HG02981 (cell line): ENCODE measurements around the gene C1QTNF3.

Experiments
- ATAC-seq: cut with Tn5 transposase; IDR thresholded peaks from one replicate; pipeline ENCODE4 v1.9.1; 2021; ENCODE audit warnings: mild to moderate bottlenecking, moderate library complexity; ENCODE audit not compliant: unreplicated experiment

C1QTNF3 gene

GRCh38 chr5:34002629-34003328 lies 40.2 kb downstream of the C1QTNF3 start:
- no peak for ATAC-seq

GRCh38 chr5:34001241-34001841 lies 41.7 kb downstream of the C1QTNF3 start:
- no peak for ATAC-seq

GRCh38 chr5:33999978-34000377 lies 43.0 kb downstream of the C1QTNF3 start:
- ATAC-seq = no peak

GRCh38 chr5:33997331-33997983 lies 45.6 kb downstream of the C1QTNF3 start:
- ATAC-seq = no peak

- no peak for ATAC-seq
These were observed 47.1 kb downstream of the C1QTNF3 start for GRCh38 chr5:33995865-33996264.

- ATAC-seq = no peak
These were observed 48.2 kb downstream of the C1QTNF3 start for GRCh38 chr5:33994845-33995244.

- ATAC-seq = no peak
These were observed 50.1 kb downstream of the C1QTNF3 start for GRCh38 chr5:33992864-33993263.

GRCh38 chr5:33985447-33985846 lies 57.6 kb downstream of the C1QTNF3 start:
- no peak for ATAC-seq

GRCh38 chr5:33984671-33985124 lies 58.3 kb downstream of the C1QTNF3 start, which contains the start of gene SLC45A2:
TSS of gene SLC45A2 (minus strand) at chr5:33984693. CDS start at chr5:33984583, 110 bp downstream.
- ATAC-seq = no peak

GRCh38 chr5:33984178-33984577 lies 58.8 kb downstream of the C1QTNF3 start:
- ATAC-seq = no peak

GRCh38 chr5:33981408-33982162 lies 61.4 kb downstream of the C1QTNF3 start:
- no peak for ATAC-seq

GRCh38 chr5:33980030-33980429 lies 63.0 kb downstream of the C1QTNF3 start:
- ATAC-seq = no peak

GRCh38 chr5:33978306-33978705 lies 64.7 kb downstream of the C1QTNF3 start:
- no peak for ATAC-seq

GRCh38 chr5:33976307-33976706 lies 66.7 kb downstream of the C1QTNF3 start:
- no peak for ATAC-seq

GRCh38 chr5:33975852-33976251 lies 67.2 kb downstream of the C1QTNF3 start:
- no peak for ATAC-seq

- no peak for ATAC-seq
These were observed 69.7 kb downstream of the C1QTNF3 start for GRCh38 chr5:33973271-33973670.

GRCh38 chr5:33969572-33970452 lies 73.2 kb downstream of the C1QTNF3 start:
- peak; percentile 73 for ATAC-seq

- ATAC-seq = no peak
These were observed 74.6 kb downstream of the C1QTNF3 start for GRCh38 chr5:33968211-33969005.
